Activated T-cell treated with anti-CD3 and anti-CD28 coated beads, Interleukin-2, amount 50 U/mL, for 24 hours (primary cell): ENCODE measurements around the gene RUFY4.
"Not testable (repeated sequence)": the region's sequence is repeated elsewhere in the genome, so short reads cannot be mapped to it uniquely, and the experiment has no call there.

Experiments
- DNase-seq: peaks from one replicate; pipeline ENCODE4 v3.0.0-alpha.2; 2020
- H3K27ac Mint-ChIP-seq: 2 replicates; pipeline ENCODE4 v1.8.0; 2020; ENCODE audit warnings: mild to moderate bottlenecking, mixed read lengths
- H3K27me3 Mint-ChIP-seq: 2 replicates; pipeline ENCODE4 v1.8.0; 2020; ENCODE audit warnings: mixed read lengths
- H3K36me3 Mint-ChIP-seq: 2 replicates; pipeline ENCODE4 v1.8.0; 2020; ENCODE audit warnings: low read depth, mixed read lengths
- H3K4me1 Mint-ChIP-seq: 2 replicates; pipeline ENCODE4 v1.8.0; 2020; ENCODE audit warnings: low read depth, mixed read lengths
- H3K4me3 Mint-ChIP-seq: 2 replicates; pipeline ENCODE4 v1.8.0; 2020; ENCODE audit warnings: mild to moderate bottlenecking, moderate library complexity, mixed read lengths
- H3K9me3 Mint-ChIP-seq: 2 replicates; pipeline ENCODE4 v1.8.0; 2020; ENCODE audit warnings: mixed read lengths

The RUFY4 gene

DNA sequence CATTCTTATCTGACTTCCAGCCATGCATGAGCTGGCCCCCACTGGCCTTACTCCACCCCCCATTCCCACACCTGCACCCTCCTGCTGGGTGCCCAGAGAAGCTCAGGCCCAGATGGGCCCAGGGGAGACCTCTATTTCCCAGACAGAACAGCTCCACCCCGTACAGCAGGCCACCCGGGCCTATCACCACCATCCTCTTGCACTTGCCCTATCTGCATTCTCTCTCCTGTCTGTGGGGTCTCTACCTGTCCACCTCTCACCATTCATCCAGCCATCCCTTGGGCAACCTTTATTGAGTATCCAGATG is 40.9 kb upstream of the RUFY4 start:
- Mint-ChIP-seq H3K27ac (no peak overlapping the region), H3K9me3 (no peaks in the 10 kb centered on the region), H3K36me3 (no peaks in the 10 kb centered on the region), H3K4me1 (no peaks in the 10 kb centered on the region), H3K4me3 (no peak overlapping the region), H3K27me3 (no peaks in the 10 kb centered on the region)
- DNase-seq, result peak; percentile 11

DNA sequence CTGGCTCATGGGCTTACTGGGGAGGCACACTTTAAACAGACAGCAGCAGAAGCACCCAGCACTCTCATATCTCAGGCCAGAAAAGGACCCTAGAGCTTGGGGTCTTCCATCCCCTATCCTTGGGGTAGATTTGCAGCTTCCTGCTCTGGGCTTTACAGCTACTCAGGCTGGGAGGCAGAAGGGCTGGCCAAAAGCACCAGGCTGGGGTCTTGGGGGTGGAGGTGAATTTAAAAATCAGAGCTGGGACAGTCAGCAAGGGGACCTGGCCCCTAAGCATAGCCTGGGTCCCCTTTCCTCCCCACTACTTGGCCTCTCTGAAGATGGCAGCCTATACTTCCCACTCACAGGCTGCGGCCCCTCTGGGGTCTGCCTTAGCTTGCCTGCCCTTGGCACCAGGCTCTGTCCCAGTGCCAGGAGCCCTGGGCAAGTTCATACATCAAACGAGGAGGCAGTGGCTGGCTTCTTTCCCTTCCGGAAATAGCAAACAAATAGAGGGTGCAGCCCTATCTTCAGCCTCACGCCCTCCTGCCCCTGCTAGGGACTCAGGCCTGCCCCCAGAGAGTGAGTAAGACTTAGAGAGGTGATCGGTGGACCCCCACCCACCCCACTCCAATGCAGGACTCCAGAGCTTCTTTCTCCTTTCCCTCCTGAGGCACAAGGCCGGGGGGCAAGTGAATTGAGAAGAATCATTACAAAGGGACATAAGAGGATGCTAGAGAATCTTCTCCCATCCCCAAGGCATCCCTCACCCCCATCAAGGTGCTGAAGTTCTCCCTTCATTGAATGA is 40.3 kb upstream of the RUFY4 start:
- H3K27me3 Mint-ChIP-seq, result no peaks in the 10 kb centered on the region
- H3K4me3 Mint-ChIP-seq, result no peak overlapping the region
- H3K9me3 Mint-ChIP-seq, result no peaks in the 10 kb centered on the region
- no peak overlapping the region for H3K27ac Mint-ChIP-seq
- DNase-seq, result peak; percentile 19
- no peaks in the 10 kb centered on the region for H3K4me1 Mint-ChIP-seq
- H3K36me3 Mint-ChIP-seq, result no peaks in the 10 kb centered on the region

GRCh38 chr2:218029366-218030360 is 39.4 kb upstream of the RUFY4 start:
- no peaks in the 10 kb centered on the region for H3K36me3 Mint-ChIP-seq
- no peak overlapping the region for H3K4me3 Mint-ChIP-seq
- H3K9me3 Mint-ChIP-seq, result no peaks in the 10 kb centered on the region
- H3K27ac Mint-ChIP-seq, result no peak overlapping the region
- DNase-seq, result peak; percentile 15
- H3K27me3 Mint-ChIP-seq, result no peaks in the 10 kb centered on the region
- peaks cover 8% of the 10 kb centered on the region for H3K4me1 Mint-ChIP-seq

GRCh38 chr2:218030409-218031195 is 38.5 kb upstream of the RUFY4 start:
- Mint-ChIP-seq H3K36me3 (no peaks in the 10 kb centered on the region), H3K4me3 (no peak overlapping the region), H3K27me3 (no peaks in the 10 kb centered on the region), H3K9me3 (no peaks in the 10 kb centered on the region), H3K27ac (no peak overlapping the region), H3K4me1 (peaks cover 13% of the 10 kb centered on the region)
- peak; percentile 11 for DNase-seq

GRCh38 chr2:218031261-218031660 is 37.8 kb upstream of the RUFY4 start:
- Mint-ChIP-seq H3K27me3 (no peaks in the 10 kb centered on the region), H3K27ac (no peak overlapping the region), H3K36me3 (no peaks in the 10 kb centered on the region), H3K4me1 (peaks cover 13% of the 10 kb centered on the region), H3K4me3 (no peak overlapping the region), H3K9me3 (no peaks in the 10 kb centered on the region)
- DNase-seq, result no peak

GRCh38 chr2:218031771-218032257 is 37.2 kb upstream of the RUFY4 start:
- no peaks in the 10 kb centered on the region for H3K9me3 Mint-ChIP-seq
- H3K27ac Mint-ChIP-seq, result no peak overlapping the region
- no peaks in the 10 kb centered on the region for H3K27me3 Mint-ChIP-seq
- no peaks in the 10 kb centered on the region for H3K36me3 Mint-ChIP-seq
- H3K4me3 Mint-ChIP-seq, result no peak overlapping the region
- H3K4me1 Mint-ChIP-seq, result peaks cover 13% of the 10 kb centered on the region
- DNase-seq, result peak; percentile 24

GRCh38 chr2:218032336-218033171 is 36.5 kb upstream of the RUFY4 start:
- Mint-ChIP-seq H3K4me3 (no peak overlapping the region), H3K9me3 (no peaks in the 10 kb centered on the region), H3K4me1 (peaks cover 13% of the 10 kb centered on the region), H3K36me3 (no peaks in the 10 kb centered on the region), H3K27ac (no peak overlapping the region), H3K27me3 (no peaks in the 10 kb centered on the region)
- DNase-seq, result peak; percentile 34

DNA sequence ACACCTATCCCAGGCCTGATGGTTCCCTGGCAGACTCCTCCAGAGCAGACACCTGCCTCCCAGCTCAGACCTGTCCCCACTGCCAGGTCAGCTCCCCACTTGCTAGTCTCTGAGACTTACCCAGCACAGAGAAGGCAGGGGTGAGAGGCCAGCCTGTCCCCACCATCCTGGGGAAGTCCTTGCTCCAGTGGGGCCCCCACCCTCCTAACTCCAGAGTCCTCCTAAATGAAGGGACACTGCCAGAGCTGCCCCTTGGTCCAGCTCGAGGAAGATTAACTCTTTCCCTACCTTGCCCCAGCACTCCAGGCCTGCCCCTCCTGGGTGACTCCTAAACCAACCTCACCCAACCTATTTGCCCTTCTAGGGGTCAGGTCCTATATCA is 35.9 kb upstream of the RUFY4 start:
- no peaks in the 10 kb centered on the region for H3K9me3 Mint-ChIP-seq
- no peak overlapping the region for H3K4me3 Mint-ChIP-seq
- H3K27ac Mint-ChIP-seq, result no peak overlapping the region
- H3K27me3 Mint-ChIP-seq, result no peaks in the 10 kb centered on the region
- no peak for DNase-seq
- H3K36me3 Mint-ChIP-seq, result no peaks in the 10 kb centered on the region
- H3K4me1 Mint-ChIP-seq, result peaks cover 13% of the 10 kb centered on the region

DNA sequence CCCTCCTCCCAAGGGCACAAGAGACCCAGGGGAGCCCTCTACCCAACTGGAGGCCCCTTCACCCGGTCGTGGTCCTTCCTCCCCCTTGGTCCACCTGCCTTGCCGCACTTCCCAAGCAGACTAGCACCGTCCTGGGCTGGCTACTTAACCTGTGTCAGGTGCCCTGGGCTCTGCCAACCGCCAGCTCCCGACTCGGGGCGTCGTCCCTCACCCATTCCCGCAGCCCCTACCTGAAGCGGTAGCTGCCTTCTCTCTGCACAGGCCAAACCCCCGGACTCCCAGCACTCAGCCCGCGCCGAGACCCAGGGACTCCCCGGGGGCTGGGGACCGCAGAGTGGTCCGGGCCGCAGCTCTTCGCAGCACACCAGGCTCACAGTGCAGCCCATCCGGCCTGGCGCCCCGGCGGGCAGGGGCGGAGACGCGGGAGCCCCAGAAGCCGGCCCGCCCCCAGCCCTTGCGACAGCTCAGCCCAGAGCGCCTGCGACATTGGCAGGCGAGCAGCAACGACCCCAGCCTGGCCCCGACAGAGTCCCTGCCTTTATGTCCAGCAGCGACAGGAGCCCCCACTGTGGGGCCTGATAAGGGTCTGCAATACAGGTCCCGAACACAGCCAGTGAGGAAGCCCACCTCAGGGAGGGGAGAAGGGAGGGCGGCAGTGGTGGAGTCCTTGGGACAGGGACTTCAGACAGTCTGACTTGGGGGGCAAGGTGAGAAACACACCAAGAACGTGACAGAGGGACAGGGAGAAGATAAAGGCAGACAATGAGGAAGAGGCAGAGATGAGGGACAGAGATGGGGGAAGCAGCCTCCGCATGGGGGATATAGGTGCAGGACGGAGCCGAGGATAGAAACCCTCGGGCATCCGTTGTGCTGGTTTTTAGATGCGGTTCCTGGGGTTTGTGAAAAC is 35.2 kb upstream of the RUFY4 start:
- Mint-ChIP-seq H3K4me3 (peak overlapping the region; percentile 57), H3K27me3 (no peaks in the 10 kb centered on the region), H3K36me3 (no peaks in the 10 kb centered on the region), H3K4me1 (peaks cover 14% of the 10 kb centered on the region), H3K9me3 (no peaks in the 10 kb centered on the region), H3K27ac (no peak overlapping the region)
- DNase-seq, result peak; percentile 43

- peak overlapping the region; percentile 53 for H3K27ac Mint-ChIP-seq
These were observed 34.4 kb upstream of the RUFY4 start for GRCh38 chr2:218034497-218035213.

DNA sequence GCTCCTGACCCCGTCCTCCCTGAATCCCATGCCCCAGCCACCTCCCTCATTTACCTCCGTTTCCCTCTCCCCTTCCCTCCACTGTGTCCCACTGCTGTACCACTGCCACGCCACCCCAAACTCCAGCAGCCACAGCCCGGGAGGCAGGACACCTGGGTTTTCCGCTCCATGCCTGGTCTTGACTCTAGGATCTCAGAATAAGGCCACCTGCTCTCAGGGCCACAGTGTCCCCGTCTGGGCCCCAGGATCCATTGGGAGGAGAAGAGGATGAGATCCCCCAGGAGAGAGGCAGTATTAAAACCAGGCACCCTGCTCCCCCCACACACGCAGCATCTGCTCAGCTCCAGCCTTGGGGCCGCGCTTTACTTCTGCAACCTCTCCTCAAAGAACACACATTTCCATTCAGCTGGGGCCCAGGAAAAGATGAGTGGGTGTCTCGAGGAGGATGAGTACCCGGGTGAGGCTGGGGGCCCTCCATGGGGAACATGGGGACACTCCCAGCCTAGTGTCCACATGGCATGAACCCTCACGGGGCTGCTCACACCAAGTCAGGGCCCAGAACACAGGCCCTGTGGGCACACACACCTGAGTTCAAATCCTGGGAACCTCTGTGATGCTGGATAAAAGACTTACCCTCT is 33.5 kb upstream of the RUFY4 start:
- Mint-ChIP-seq H3K4me3 (no peak overlapping the region), H3K27ac (no peak overlapping the region), H3K4me1 (peaks cover 20% of the 10 kb centered on the region), H3K27me3 (peaks cover 14% of the 10 kb centered on the region), H3K36me3 (no peaks in the 10 kb centered on the region), H3K9me3 (no peaks in the 10 kb centered on the region)
- peak; percentile 28 for DNase-seq

More at GRCh38 chr2:218034497-218035213, 34.4 kb upstream of the RUFY4 start:
- not testable (repeated sequence) for H3K9me3 Mint-ChIP-seq, H3K36me3 Mint-ChIP-seq, H3K27me3 Mint-ChIP-seq
- peak; percentile 70 for DNase-seq
- H3K4me1 Mint-ChIP-seq, result peaks cover 20% of the 10 kb centered on the region
- H3K4me3 Mint-ChIP-seq, result peak overlapping the region; percentile 57

DNA sequence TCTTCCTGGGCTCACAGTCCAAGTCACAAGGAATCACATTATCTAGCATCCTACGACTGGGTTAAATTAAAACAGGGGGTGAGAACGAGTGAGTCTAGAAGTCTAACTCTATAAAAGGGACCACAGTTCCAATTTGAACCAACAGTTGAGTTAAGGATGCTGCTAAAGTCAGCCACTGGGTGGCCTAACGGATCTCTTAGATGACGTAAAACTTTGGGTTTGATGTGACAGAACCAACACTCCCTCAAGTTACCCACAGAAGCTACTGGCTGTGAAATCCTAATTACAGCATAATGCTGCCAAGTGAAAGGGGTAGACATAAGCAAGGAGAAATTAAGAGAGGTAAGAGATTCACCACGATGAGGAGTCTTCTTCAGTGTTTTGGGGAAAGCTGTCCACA is 32.7 kb upstream of the RUFY4 start:
- Mint-ChIP-seq H3K4me3 (no peak overlapping the region), H3K27me3 (peaks cover 21% of the 10 kb centered on the region), H3K36me3 (no peaks in the 10 kb centered on the region), H3K9me3 (no peaks in the 10 kb centered on the region), H3K4me1 (peaks cover 25% of the 10 kb centered on the region), H3K27ac (no peak overlapping the region)
- DNase-seq, result no peak
